Mesenchymal stem cell (in vitro differentiated cells and primary cell): ENCODE data around the gene NBPF11.
"Not testable (repeated sequence)": the region's sequence is repeated elsewhere in the genome, so short reads cannot be mapped to it uniquely, and the experiment has no call there.

Source experiments
- DNase-seq: peaks from one replicate; pipeline ENCODE4 v3.0.0-alpha.2; 2013
- H2AFZ ChIP-seq: one replicate; pipeline ENCODE4 v1.6.1; 2013; ENCODE audit warnings: low read depth, mild to moderate bottlenecking, control low read depth, inconsistent platforms, low read length, moderate library complexity
- H2AK5ac ChIP-seq: 2 replicates; pipeline ENCODE4 v1.6.1; 2013; ENCODE audit warnings: low read length, moderate library complexity, mild to moderate bottlenecking, inconsistent platforms; ENCODE audit not compliant: severe bottlenecking
- H2BK120ac ChIP-seq: one replicate; pipeline ENCODE4 v1.6.1; 2013; ENCODE audit warnings: low read depth, mild to moderate bottlenecking, inconsistent platforms, low read length, moderate library complexity
- H2BK12ac ChIP-seq, 2 experiments: one replicate each; pipeline ENCODE4 v1.6.1; 2013; ENCODE audit warnings: inconsistent platforms in 2 of 2, low read length in 2 of 2, mild to moderate bottlenecking in 2 of 2, moderate library complexity in 2 of 2, control low read depth in 1 of 2
- H2BK15ac ChIP-seq: one replicate; pipeline ENCODE4 v1.6.1; 2013; ENCODE audit warnings: mild to moderate bottlenecking, low read depth, inconsistent platforms; ENCODE audit not compliant: poor library complexity, severe bottlenecking
- H2BK5ac ChIP-seq: 2 replicates; pipeline ENCODE4 v1.6.1; 2013; ENCODE audit warnings: low read depth, mild to moderate bottlenecking, low read length, control low read depth, inconsistent platforms; ENCODE audit not compliant: poor library complexity, severe bottlenecking
- H3K14ac ChIP-seq, 2 experiments: one replicate each; pipeline ENCODE4 v1.6.1; 2013; ENCODE audit warnings: inconsistent platforms in 2 of 2, low read length in 2 of 2, control low read depth in 1 of 2, mild to moderate bottlenecking in 1 of 2, moderate library complexity in 1 of 2
- H3K18ac ChIP-seq, 2 experiments: one replicate each; pipeline ENCODE4 v1.6.1; 2013; ENCODE audit warnings: inconsistent platforms in 2 of 2, low read length in 2 of 2, control low read depth in 1 of 2, low read depth in 1 of 2, mild to moderate bottlenecking in 1 of 2
- H3K23ac ChIP-seq, 2 experiments: one replicate each; pipeline ENCODE4 v1.6.1; 2013; ENCODE audit warnings: inconsistent platforms in 2 of 2, low read length in 2 of 2, mild to moderate bottlenecking in 2 of 2, moderate library complexity in 2 of 2, control low read depth in 1 of 2
- H3K27ac ChIP-seq: 2 replicates; pipeline ENCODE4 v1.5.1; 2013; ENCODE audit warnings: mild to moderate bottlenecking, moderate library complexity, low read length, control low read depth, inconsistent platforms; ENCODE audit not compliant: poor library complexity, severe bottlenecking
- H3K27me3 ChIP-seq, 2 experiments: 2 replicates each; pipeline versions ENCODE4 v1.6.1 to v1.7.0; 2013; ENCODE audit warnings: low read length in 2 of 2, mild to moderate bottlenecking in 2 of 2, moderate library complexity in 2 of 2, control low read depth in 1 of 2, inconsistent platforms in 1 of 2; ENCODE audit not compliant: control insufficient read depth in 1 of 2, insufficient read depth in 1 of 2
- H3K36me3 ChIP-seq, 2 experiments: 2 replicates each; pipeline versions ENCODE4 v1.6.1 to v1.7.0; 2013; ENCODE audit warnings: low read length in 2 of 2, control low read depth in 1 of 2, inconsistent platforms in 1 of 2, low read depth in 1 of 2, mild to moderate bottlenecking in 1 of 2; ENCODE audit not compliant: insufficient read depth in 2 of 2, control insufficient read depth in 1 of 2
- H3K4ac ChIP-seq, 2 experiments: one replicate each; pipeline ENCODE4 v1.6.1; 2013; ENCODE audit warnings: inconsistent platforms in 2 of 2, low read length in 2 of 2, mild to moderate bottlenecking in 2 of 2, moderate library complexity in 2 of 2, control low read depth in 1 of 2, low read depth in 1 of 2
- H3K4me1 ChIP-seq: 2 replicates; pipeline ENCODE4 v1.6.1; 2013; ENCODE audit warnings: low read depth, low read length, control low read depth; ENCODE audit not compliant: control insufficient read depth, insufficient read depth
- H3K4me2 ChIP-seq: 2 replicates; pipeline ENCODE4 v1.6.1; 2013; ENCODE audit warnings: low read length, mild to moderate bottlenecking, inconsistent platforms; ENCODE audit not compliant: poor library complexity, severe bottlenecking
- H3K4me3 ChIP-seq, 2 experiments: 2 replicates each; pipeline versions ENCODE4 v1.5.1 to v1.7.0; 2013; ENCODE audit warnings: low read length in 2 of 2, mild to moderate bottlenecking in 2 of 2, control low read depth in 1 of 2, low read depth in 1 of 2; ENCODE audit not compliant: insufficient read depth in 1 of 2
- H3K79me1 ChIP-seq: replicated peaks from 2 replicates; pipeline ENCODE4 v1.6.1; 2013; ENCODE audit warnings: mild to moderate bottlenecking, control low read depth, low read length, inconsistent platforms; ENCODE audit not compliant: poor library complexity, severe bottlenecking
- H3K9ac ChIP-seq: 2 replicates; pipeline ENCODE4 v1.7.0; 2013; ENCODE audit warnings: mild to moderate bottlenecking, low read length, moderate library complexity
- H3K9me3 ChIP-seq: 2 replicates; pipeline ENCODE4 v1.7.0; 2013; ENCODE audit warnings: mild to moderate bottlenecking, low read length; ENCODE audit not compliant: control insufficient read depth
- H4K8ac ChIP-seq: one replicate; pipeline ENCODE4 v1.6.1; 2013; ENCODE audit warnings: inconsistent platforms, mild to moderate bottlenecking, low read length, moderate library complexity
- H4K91ac ChIP-seq: one replicate; pipeline ENCODE4 v1.6.1; 2013; ENCODE audit warnings: mild to moderate bottlenecking, low read length, inconsistent platforms
- WGBS: methylation state at CpG from one replicate; pipeline ENCODE4 v1.1.7; 2013; ENCODE audit warnings: mixed read lengths; 5-methylcytosine and 5-hydroxymethylcytosine counted together

The NBPF11 gene

GRCh38 chr1:148068606-148069005, 83.5 kb downstream of the NBPF11 start:
- WGBS: no CpG with 5 or more reads among the region's 1 CpG
- not testable (repeated sequence) for H3K36me3 ChIP-seq, H2BK12ac ChIP-seq, H3K4me1 ChIP-seq, H2AFZ ChIP-seq, H3K18ac ChIP-seq, H3K9me3 ChIP-seq, H2BK120ac ChIP-seq, H3K14ac ChIP-seq, H3K4me3 ChIP-seq, H3K4ac ChIP-seq, H2BK5ac ChIP-seq, H3K27me3 ChIP-seq, H3K4me2 ChIP-seq, H3K9ac ChIP-seq, H2AK5ac ChIP-seq, H4K91ac ChIP-seq, H3K79me1 ChIP-seq, H3K27ac ChIP-seq, DNase-seq, H2BK15ac ChIP-seq, H3K23ac ChIP-seq, H4K8ac ChIP-seq

- H3K9ac ChIP-seq, H4K8ac ChIP-seq, H3K79me1 ChIP-seq, H2BK5ac ChIP-seq, H3K4me2 ChIP-seq, H2BK12ac ChIP-seq, H2AK5ac ChIP-seq, H2BK15ac ChIP-seq, H3K4me3 ChIP-seq, H2BK120ac ChIP-seq, H3K4ac ChIP-seq, H3K9me3 ChIP-seq, H3K4me1 ChIP-seq, H3K27me3 ChIP-seq, H3K36me3 ChIP-seq, H2AFZ ChIP-seq, H3K23ac ChIP-seq, DNase-seq, H3K14ac ChIP-seq, H4K91ac ChIP-seq, H3K27ac ChIP-seq, H3K18ac ChIP-seq: not testable (repeated sequence)
- no CpG with 5 or more reads among the region's 5 CpGs for WGBS
Measured at GRCh38 chr1:148068201-148068600, 83.9 kb downstream of the NBPF11 start.

DNA sequence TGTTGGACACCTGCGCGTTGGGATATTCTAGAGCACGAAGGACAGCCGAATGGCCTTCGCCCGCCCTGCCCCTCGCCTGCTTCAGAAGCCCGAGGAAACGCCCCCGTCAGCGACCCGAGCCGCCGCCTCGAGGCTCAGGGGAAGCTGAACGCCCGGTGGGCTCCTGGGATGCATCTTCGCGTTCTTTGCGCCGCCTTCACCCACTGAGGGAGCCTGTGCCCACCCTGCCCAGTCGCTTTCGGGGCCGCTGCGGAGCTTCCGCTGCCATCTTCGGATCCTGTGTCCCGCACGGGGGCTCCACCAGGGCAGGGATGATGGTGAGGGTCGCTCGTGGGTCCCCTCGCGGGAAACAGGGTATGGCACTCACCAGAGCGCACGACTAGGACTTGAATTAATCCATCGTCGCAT, 91.8 kb downstream of the NBPF11 start:
- H3K9me3 ChIP-seq, H3K4me1 ChIP-seq, H3K27me3 ChIP-seq, H3K9ac ChIP-seq, H3K23ac ChIP-seq, H2BK120ac ChIP-seq, H3K18ac ChIP-seq, H2AK5ac ChIP-seq, H2BK5ac ChIP-seq, H3K36me3 ChIP-seq, H3K27ac ChIP-seq, H4K8ac ChIP-seq, H2AFZ ChIP-seq, H3K14ac ChIP-seq, H2BK15ac ChIP-seq, DNase-seq, H4K91ac ChIP-seq, H2BK12ac ChIP-seq, H3K4ac ChIP-seq, H3K4me2 ChIP-seq, H3K79me1 ChIP-seq: not testable (repeated sequence)
- peak overlapping the region in 1 of 2 experiments; percentile 63 for H3K4me3 ChIP-seq
- 87% methylated on average over 18 of the region's 37 CpGs for WGBS

GRCh38 chr1:148057384-148057783, 94.7 kb downstream of the NBPF11 start:
- H2BK12ac ChIP-seq, H2AK5ac ChIP-seq, H3K4me2 ChIP-seq, H3K23ac ChIP-seq, H2AFZ ChIP-seq, H3K14ac ChIP-seq, H3K4me3 ChIP-seq, H3K9me3 ChIP-seq, H3K36me3 ChIP-seq, H4K91ac ChIP-seq, H2BK15ac ChIP-seq, H2BK5ac ChIP-seq, H3K79me1 ChIP-seq, H3K18ac ChIP-seq, H3K9ac ChIP-seq, H2BK120ac ChIP-seq, H4K8ac ChIP-seq, H3K27ac ChIP-seq, H3K4ac ChIP-seq, DNase-seq, H3K27me3 ChIP-seq, H3K4me1 ChIP-seq: not testable (repeated sequence)
- whole genome bisulfite sequencing: 78% methylated on average over 3 of the region's 5 CpGs
